ENCODE data around the gene CTNND2.

- TF ChIP-seq CTCF (conservative IDR thresholded peaks at IDR 0.05) (no peak), ZFX (IDR thresholded peaks at IDR 0.05) (no peak)
Measured at GRCh38 chr5:11121885-11122284, 782.4 kb downstream of the CTNND2 start.

Data from C4-2B (cell line).